Neutrophil (primary cell): ENCODE measurements around the gene SAA2.

Experiments
- H3K27ac ChIP-seq: fragments of 200-600 bp; sonication (generic); 2 replicates; pipeline ENCODE4 v1.5.1; 2016; ENCODE audit warnings: mild to moderate bottlenecking, moderate library complexity
- H3K27me3 ChIP-seq: fragments of 200-600 bp; sonication (generic); 2 replicates; pipeline ENCODE4 v1.6.0; 2016; ENCODE audit warnings: mild to moderate bottlenecking
- H3K36me3 ChIP-seq: fragments of 200-600 bp; sonication (generic); 2 replicates; pipeline ENCODE4 v1.5.1; 2017
- H3K4me1 ChIP-seq, 2 experiments: fragments of 200-600 bp in 1 of 2; sonication (generic) in 1 of 2; 1 replicate in 1 of 2; 2 replicates in 1 of 2; pipeline versions ENCODE4 v1.5.1 to v1.6.1; 2013 to 2016; ENCODE audit warnings: low read depth in 1 of 2, low read length in 1 of 2, mild to moderate bottlenecking in 1 of 2, moderate library complexity in 1 of 2; ENCODE audit not compliant: control insufficient read depth in 1 of 2, insufficient read depth in 1 of 2
- H3K4me3 ChIP-seq, 2 experiments: fragments of 200-600 bp in 1 of 2; sonication (generic) in 1 of 2; 1 replicate in 1 of 2; 2 replicates in 1 of 2; pipeline ENCODE4 v1.5.1; 2013 to 2016; ENCODE audit warnings: low read depth in 1 of 2, low read length in 1 of 2, mild to moderate bottlenecking in 1 of 2, moderate library complexity in 1 of 2
- H3K9me3 ChIP-seq: fragments of 200-600 bp; sonication (generic); 2 replicates; pipeline ENCODE4 v1.5.1; 2016
- CTCF ChIP-seq: fragments of 200-600 bp; sonication (generic); IDR thresholded peaks from 2 replicates; pipeline ENCODE4 v1.5.1; 2016; ENCODE audit warnings: antibody characterized with exemption

Gene SAA2

GRCh38 chr11:18248561-18248960 is at the start of gene SAA2:
Gene SAA2, minus strand, starts transcription at chr11:18248668. Its CDS starts 657 bp downstream, at chr11:18248011.
- Histone ChIP-seq H3K9me3 (no peaks in the 10 kb centered on the region), H3K4me1 (no peaks in the 10 kb centered on the region), H3K4me3 (no peak within 1 kb of the TSS), H3K27ac (no peak within 1 kb of the TSS), H3K27me3 (peaks cover 15% of the 10 kb centered on the region), H3K36me3 (no peaks in the 10 kb centered on the region)
- TF ChIP-seq CTCF, result no peak

- no peak overlapping the region for H3K4me3 ChIP-seq
- H3K27me3 ChIP-seq, result no peaks in the 10 kb centered on the region
- no peak overlapping the region for H3K27ac ChIP-seq
- H3K9me3 ChIP-seq, result no peaks in the 10 kb centered on the region
- no peaks in the 10 kb centered on the region for H3K4me1 ChIP-seq
- H3K36me3 ChIP-seq, result peaks cover 96% of the 10 kb centered on the region
- TF ChIP-seq CTCF, result no peak
Observed at GRCh38 chr11:18295316-18295715, 46.8 kb upstream of the SAA2 start.

- no peak overlapping the region for H3K4me3 ChIP-seq
- no peaks in the 10 kb centered on the region for H3K4me1 ChIP-seq
- H3K9me3 ChIP-seq, result no peaks in the 10 kb centered on the region
- TF ChIP-seq CTCF, result no peak
- H3K27ac ChIP-seq, result no peak overlapping the region
- H3K27me3 ChIP-seq, result no peaks in the 10 kb centered on the region
- H3K36me3 ChIP-seq, result peaks cover 96% of the 10 kb centered on the region
Observed at GRCh38 chr11:18294862-18295261, 46.4 kb upstream of the SAA2 start.

- no peak for TF ChIP-seq CTCF
- Histone ChIP-seq H3K36me3 (peaks cover 95% of the 10 kb centered on the region), H3K4me1 (no peaks in the 10 kb centered on the region)
Observed at GRCh38 chr11:18288911-18289310, 40.4 kb upstream of the SAA2 start.

GRCh38 chr11:18285841-18286240 is 37.4 kb upstream of the SAA2 start:
- H3K9me3 ChIP-seq, result no peaks in the 10 kb centered on the region
- no peaks in the 10 kb centered on the region for H3K27me3 ChIP-seq
- peaks cover 92% of the 10 kb centered on the region for H3K36me3 ChIP-seq
- H3K4me3 ChIP-seq, result no peak overlapping the region
- H3K27ac ChIP-seq, result no peak overlapping the region
- no peak for TF ChIP-seq CTCF
- no peaks in the 10 kb centered on the region for H3K4me1 ChIP-seq

More at GRCh38 chr11:18288911-18289310, 40.4 kb upstream of the SAA2 start:
- Histone ChIP-seq H3K4me3 (no peak overlapping the region), H3K27me3 (no peaks in the 10 kb centered on the region), H3K27ac (no peak overlapping the region), H3K9me3 (no peaks in the 10 kb centered on the region)

- Histone ChIP-seq H3K4me1 (peaks cover 0 to 4% of the 10 kb centered on the region in 2 experiments), H3K4me3 (no peak overlapping the region), H3K9me3 (no peaks in the 10 kb centered on the region), H3K27ac (no peak overlapping the region), H3K36me3 (peaks cover 82% of the 10 kb centered on the region), H3K27me3 (no peaks in the 10 kb centered on the region)
- TF ChIP-seq CTCF, result no peak
Observed at GRCh38 chr11:18282626-18283025, 34.2 kb upstream of the SAA2 start.
